Measurements from ENCODE around the gene RAB33B.

The RAB33B gene

GRCh38 chr4:139506774-139507173 lies 52.9 kb downstream of the RAB33B start:
- no peak for DNase-seq (ENCODE audit: low read depth in 2 of 2)

DNA sequence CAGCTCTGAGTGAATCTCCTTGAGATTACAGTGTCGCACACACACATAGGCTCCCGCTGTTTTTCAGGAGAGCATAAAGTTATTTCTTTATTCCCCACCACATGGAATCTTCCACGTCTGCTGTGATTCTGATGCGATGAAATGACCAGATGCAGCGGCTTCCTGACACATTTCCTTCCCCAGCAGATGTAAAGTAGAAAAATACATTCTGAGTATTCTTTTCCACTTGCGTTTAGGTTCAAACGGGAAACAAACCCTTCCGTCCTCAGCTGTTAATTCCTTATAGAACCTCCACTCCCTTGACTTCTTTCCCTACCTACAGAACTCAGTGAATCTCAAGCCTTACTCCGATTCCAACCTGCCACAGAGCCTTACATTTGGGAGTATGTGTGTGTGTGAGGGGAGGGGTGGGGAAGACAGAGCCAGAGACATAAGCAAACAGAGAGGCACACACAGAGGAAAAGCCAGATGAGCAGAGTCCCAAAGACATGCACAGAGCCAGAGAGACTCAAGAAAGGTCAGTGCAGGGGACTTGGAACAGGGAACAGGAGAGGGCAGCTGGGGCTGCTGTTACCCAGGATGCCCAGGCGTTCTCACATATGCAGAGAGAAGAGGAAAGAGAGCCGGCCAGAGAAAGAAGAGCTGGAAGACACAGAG lies 54.8 kb downstream of the RAB33B start:
- no peak for DNase-seq (ENCODE audit: low read depth in 2 of 2)

DNA sequence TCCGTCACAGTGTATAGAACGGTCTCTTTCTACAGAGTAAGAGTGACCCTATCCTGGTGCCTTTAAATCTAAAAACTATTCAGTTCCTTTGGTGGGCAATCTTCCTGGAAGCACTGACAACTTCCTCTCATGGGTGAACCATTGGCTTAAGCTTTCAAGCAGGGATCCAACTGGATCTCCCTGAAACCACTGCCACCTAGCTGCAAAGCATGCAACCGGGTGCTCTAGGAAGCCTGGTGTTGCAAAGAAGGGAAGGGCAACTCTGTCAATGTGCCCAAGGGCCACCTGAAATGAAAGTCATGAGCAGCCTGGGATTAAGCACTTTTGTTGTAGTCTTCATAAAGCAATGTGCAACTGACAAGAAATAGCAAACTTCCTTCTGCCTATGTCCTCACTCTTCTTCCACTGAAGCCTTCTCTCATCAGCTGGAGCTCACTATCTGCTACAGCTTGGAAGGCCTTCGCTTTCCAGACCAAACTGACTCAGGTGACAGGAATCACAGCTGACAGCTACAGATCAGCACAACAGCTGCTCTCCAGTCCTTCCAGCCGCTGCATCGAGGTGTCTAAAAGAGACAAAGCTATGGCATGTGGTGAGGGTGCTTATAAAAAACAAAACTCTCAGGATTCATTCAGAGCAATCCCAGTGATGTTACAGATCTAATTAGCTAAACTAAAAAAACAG lies 55.9 kb downstream of the RAB33B start:
- DNase-seq (ENCODE audit: low read depth in 2 of 2): no peak

GRCh38 chr4:139511320-139511719 lies 57.4 kb downstream of the RAB33B start:
- DNase-seq (ENCODE audit: low read depth in 2 of 2): no peak

GRCh38 chr4:139514382-139515059 lies 60.6 kb downstream of the RAB33B start:
- DNase-seq (ENCODE audit: low read depth in 2 of 2): no peak

GRCh38 chr4:139515531-139515958 lies 61.6 kb downstream of the RAB33B start:
- DNase-seq (ENCODE audit: low read depth in 2 of 2): no peak

GRCh38 chr4:139521754-139522401 lies 68.0 kb downstream of the RAB33B start:
- no peak for DNase-seq (ENCODE audit: low read depth in 2 of 2)

DNA sequence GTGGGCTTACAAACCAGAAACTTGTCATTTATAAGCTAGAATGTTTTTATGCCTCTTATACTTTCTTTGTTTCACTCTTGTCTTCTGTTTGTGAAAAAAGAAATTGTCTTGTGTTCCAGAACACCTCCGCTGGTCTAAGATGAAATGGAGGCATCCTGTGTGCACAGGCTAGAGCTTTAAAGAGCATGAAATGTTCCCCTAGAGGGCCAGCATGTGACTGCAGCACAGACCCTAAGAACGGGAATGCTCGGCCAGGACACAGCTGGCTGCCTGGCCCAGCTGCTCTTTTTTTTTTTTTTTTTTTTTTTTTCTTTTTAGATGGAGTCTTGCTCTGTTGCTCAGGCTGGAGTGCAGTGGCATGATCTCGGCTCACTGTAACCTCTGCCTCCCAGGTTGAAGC lies 68.5 kb downstream of the RAB33B start:
- DNase-seq (ENCODE audit: low read depth in 2 of 2): no peak

- DNase-seq (ENCODE audit: low read depth in 2 of 2): no peak
Measured at GRCh38 chr4:139523076-139523475, 69.2 kb downstream of the RAB33B start.

DNA sequence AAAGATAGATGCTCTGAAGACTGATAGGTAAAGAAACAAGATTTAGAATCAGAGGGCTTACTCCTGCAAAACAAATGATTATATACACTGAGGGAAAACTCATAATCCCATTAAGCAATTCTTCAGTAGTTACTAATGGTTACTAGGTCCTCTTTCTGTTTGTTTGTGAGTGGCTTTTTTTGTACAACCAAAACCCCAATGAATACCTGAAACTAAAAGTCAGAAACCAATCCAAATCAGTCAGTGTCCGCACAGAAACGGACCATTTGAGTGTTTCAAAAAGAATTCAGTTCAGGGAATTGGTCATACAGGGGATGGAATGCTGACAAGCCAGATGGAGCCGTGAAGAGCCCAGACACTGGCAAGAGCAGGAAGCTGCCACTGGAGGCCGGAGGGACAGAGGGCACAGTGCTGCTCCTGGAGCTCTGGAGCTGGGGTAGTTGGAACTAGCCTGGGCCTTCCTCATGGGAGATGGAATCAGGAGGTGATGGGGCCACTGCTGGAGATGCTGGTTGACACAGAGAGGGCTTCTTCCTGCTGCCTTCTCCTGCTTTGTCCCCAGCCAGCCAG lies 70.2 kb downstream of the RAB33B start:
- DNase-seq (ENCODE audit: low read depth in 2 of 2): no peak

GRCh38 chr4:139525414-139525813 lies 71.5 kb downstream of the RAB33B start:
- no peak for DNase-seq (ENCODE audit: low read depth in 2 of 2)

All from stimulated activated CD8-positive, alpha-beta memory T cell treated with anti-CD3 and anti-CD28 coated beads, Interleukin-15, amount 100 ng/mL, for 4 hours (primary cell).